Measurements from ENCODE around the gene RPL22.

DNA sequence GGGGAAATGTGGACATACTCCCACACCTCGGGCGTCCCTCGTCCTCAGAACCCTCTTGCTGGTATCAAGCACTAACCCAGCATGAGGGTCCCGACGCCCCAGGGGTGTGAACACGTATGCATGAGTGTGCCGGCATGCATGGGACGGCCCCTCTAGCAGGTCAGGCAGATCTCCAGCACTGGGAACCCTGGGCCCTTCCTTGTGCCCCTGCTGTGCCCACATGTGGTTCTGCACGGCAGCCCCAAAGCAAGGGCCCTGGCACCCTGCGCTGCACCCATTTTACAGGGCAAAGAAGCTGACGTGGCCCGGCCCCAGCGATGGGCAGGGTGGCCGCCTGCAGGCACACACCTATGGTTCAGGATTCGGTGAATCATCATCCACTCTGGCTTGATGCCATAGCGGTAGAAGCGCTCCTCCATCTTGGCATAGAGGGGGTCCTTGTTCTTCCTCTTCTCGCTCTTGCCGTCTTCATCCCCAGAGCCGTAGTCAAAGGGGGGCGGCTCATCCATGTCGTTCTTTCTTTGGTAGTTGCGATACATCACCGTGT is 53.5 kb downstream of the RPL22 start:
- TF ChIP-seq, protein P1, sequence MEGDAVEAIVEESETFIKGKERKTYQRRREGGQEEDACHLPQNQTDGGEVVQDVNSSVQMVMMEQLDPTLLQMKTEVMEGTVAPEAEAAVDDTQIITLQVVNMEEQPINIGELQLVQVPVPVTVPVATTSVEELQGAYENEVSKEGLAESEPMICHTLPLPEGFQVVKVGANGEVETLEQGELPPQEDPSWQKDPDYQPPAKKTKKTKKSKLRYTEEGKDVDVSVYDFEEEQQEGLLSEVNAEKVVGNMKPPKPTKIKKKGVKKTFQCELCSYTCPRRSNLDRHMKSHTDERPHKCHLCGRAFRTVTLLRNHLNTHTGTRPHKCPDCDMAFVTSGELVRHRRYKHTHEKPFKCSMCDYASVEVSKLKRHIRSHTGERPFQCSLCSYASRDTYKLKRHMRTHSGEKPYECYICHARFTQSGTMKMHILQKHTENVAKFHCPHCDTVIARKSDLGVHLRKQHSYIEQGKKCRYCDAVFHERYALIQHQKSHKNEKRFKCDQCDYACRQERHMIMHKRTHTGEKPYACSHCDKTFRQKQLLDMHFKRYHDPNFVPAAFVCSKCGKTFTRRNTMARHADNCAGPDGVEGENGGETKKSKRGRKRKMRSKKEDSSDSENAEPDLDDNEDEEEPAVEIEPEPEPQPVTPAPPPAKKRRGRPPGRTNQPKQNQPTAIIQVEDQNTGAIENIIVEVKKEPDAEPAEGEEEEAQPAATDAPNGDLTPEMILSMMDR (IDR thresholded peaks at IDR 0.05; ENCODE audit: control extremely low read depth in 1 of 3, insufficient read depth in 1 of 3, low read depth in 1 of 3, low read length in 3 of 3): no peak
- no peak for TF ChIP-seq EZH2 (IDR thresholded peaks at IDR 0.05; ENCODE audit: low read depth, low read length, severe bottlenecking)
- TF ChIP-seq POLR2A (IDR thresholded peaks at IDR 0.05; ENCODE audit: control extremely low read depth in 1 of 2, low read depth in 2 of 2, low read length in 2 of 2): no peak
- no peak for TF ChIP-seq JUND (IDR thresholded peaks at IDR 0.05; ENCODE audit: low read length)
- TF ChIP-seq, protein P2, sequence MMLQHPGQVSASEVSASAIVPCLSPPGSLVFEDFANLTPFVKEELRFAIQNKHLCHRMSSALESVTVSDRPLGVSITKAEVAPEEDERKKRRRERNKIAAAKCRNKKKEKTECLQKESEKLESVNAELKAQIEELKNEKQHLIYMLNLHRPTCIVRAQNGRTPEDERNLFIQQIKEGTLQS (IDR thresholded peaks at IDR 0.05; ENCODE audit: insufficient read depth, low read depth, low read length): no peak
- TF ChIP-seq, protein P3, sequence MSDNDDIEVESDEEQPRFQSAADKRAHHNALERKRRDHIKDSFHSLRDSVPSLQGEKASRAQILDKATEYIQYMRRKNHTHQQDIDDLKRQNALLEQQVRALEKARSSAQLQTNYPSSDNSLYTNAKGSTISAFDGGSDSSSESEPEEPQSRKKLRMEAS (IDR thresholded peaks at IDR 0.05): no peak
- TF ChIP-seq FOSL1 (IDR thresholded peaks at IDR 0.05; ENCODE audit: insufficient read depth, low read depth, low read length): no peak
- no peak for TF ChIP-seq TAF1 (IDR thresholded peaks at IDR 0.05; ENCODE audit: low read depth, low read length)
- no peak for TF ChIP-seq EP300 (IDR thresholded peaks at IDR 0.05; ENCODE audit: borderline replicate concordance in 1 of 2, low read depth in 2 of 2, low read length in 2 of 2)
- TF ChIP-seq RFX5 (IDR thresholded peaks at IDR 0.05; ENCODE audit: borderline replicate concordance, low read depth, low read length): no peak
